ENCODE data around the gene KRT7.
"Not testable (repeated sequence)": the region's sequence is repeated elsewhere in the genome, so short reads cannot be mapped to it uniquely, and the experiment has no call there.

The KRT7 gene

GRCh38 chr12:52255926-52256583 is 23.0 kb downstream of the KRT7 start:
- no peak for DNase-seq (ENCODE audit: low spot score)

GRCh38 chr12:52256584-52256935 is 23.5 kb downstream of the KRT7 start:
- no peak for DNase-seq (ENCODE audit: low spot score)

- DNase-seq (ENCODE audit: low spot score): no peak
Observed at GRCh38 chr12:52257074-52257551, 24.1 kb downstream of the KRT7 start.

GRCh38 chr12:52257922-52258321 is 24.9 kb downstream of the KRT7 start:
- DNase-seq (ENCODE audit: low spot score): not testable (repeated sequence)

- DNase-seq (ENCODE audit: low spot score): no peak
Observed at GRCh38 chr12:52258335-52258901, 25.4 kb downstream of the KRT7 start.

GRCh38 chr12:52259657-52260243 is 26.7 kb downstream of the KRT7 start:
- no peak for DNase-seq (ENCODE audit: low spot score)

- DNase-seq (ENCODE audit: low spot score): no peak
Observed at GRCh38 chr12:52260361-52261207, 27.5 kb downstream of the KRT7 start.

- DNase-seq (ENCODE audit: low spot score): no peak
Observed at GRCh38 chr12:52261208-52261484, 28.1 kb downstream of the KRT7 start.

- no peak for DNase-seq (ENCODE audit: low spot score)
Observed at GRCh38 chr12:52262286-52262685, 29.2 kb downstream of the KRT7 start.

GRCh38 chr12:52263761-52264434 is 30.9 kb downstream of the KRT7 start:
- no peak for DNase-seq (ENCODE audit: low spot score)

GRCh38 chr12:52264435-52264825 is 31.4 kb downstream of the KRT7 start:
- DNase-seq (ENCODE audit: low spot score): no peak

GRCh38 chr12:52266514-52266913 is 33.5 kb downstream of the KRT7 start:
- no peak for DNase-seq (ENCODE audit: low spot score)

GRCh38 chr12:52267266-52267665 is 34.2 kb downstream of the KRT7 start:
- DNase-seq (ENCODE audit: low spot score): no peak

- DNase-seq (ENCODE audit: low spot score): no peak
Observed at GRCh38 chr12:52267699-52268098, 34.7 kb downstream of the KRT7 start.

- no peak for DNase-seq (ENCODE audit: low spot score)
Observed at GRCh38 chr12:52268212-52268611, 35.2 kb downstream of the KRT7 start.

GRCh38 chr12:52270541-52271070 is 37.6 kb downstream of the KRT7 start:
- no peak for DNase-seq (ENCODE audit: low spot score)

- no peak for DNase-seq (ENCODE audit: low spot score)
Observed at GRCh38 chr12:52271158-52271557, 38.1 kb downstream of the KRT7 start.

GRCh38 chr12:52274521-52275120 is 41.6 kb downstream of the KRT7 start, which contains the start of gene KRT86:
Gene KRT86 (plus strand): TSS chr12:52274645. CDS start chr12:52301917, 27,272 bp downstream.
- no peak for DNase-seq (ENCODE audit: low spot score)

GRCh38 chr12:52275686-52276085 is 42.6 kb downstream of the KRT7 start:
- no peak for DNase-seq (ENCODE audit: low spot score)

GRCh38 chr12:52277486-52278245 is 44.6 kb downstream of the KRT7 start:
- DNase-seq (ENCODE audit: low spot score): peak; percentile 62
